OCI-LY7 (cell line): ENCODE results near the gene MACF1. TPM values are rescaled to one million over a fixed set of nuclear protein-coding genes. Genes with fewer than 3 reads are reported as not detected.

Experiments
- BruUV-seq: library from RNA; stranded (reverse); fragments of 400-500 nt; replicated peaks from 2 replicates; lab custom pipeline; 2021; lab: Mats Ljungman, UMichigan
- CTCF ChIA-PET: fragments of 300-600 bp; sonication (Branson Sonifier 250); formaldehyde crosslinking; loops from one replicate; lab custom pipeline; 2022; ENCODE audit warnings: antibody characterized with exemption; ENCODE audit not compliant: unreplicated experiment; lab: Charles Lee
- POLR2A ChIA-PET: fragments of 300-600 bp; sonication (Branson Sonifier 250); formaldehyde crosslinking; loops from one replicate; lab custom pipeline; 2022; ENCODE audit warnings: antibody characterized with exemption; lab: Charles Lee
- DNase-seq: peaks from one replicate; pipeline ENCODE4 v3.0.0-alpha.2; 2015; ENCODE audit warnings: low spot score
- H2AFZ ChIP-seq: fragments of 200-600 bp; sonication (generic), shearing (Covaris generic); 2 replicates; pipeline ENCODE4 v1.6.1; 2014; ENCODE audit warnings: mild to moderate bottlenecking, antibody characterized with exemption, low read length, moderate library complexity
- H3K27ac ChIP-seq: fragments of 200-600 bp; sonication (generic); 2 replicates; pipeline ENCODE4 v1.5.1; 2014; ENCODE audit warnings: mixed run types, low read depth, mild to moderate bottlenecking, moderate library complexity, low read length, inconsistent platforms; ENCODE audit not compliant: poor library complexity, severe bottlenecking
- H3K36me3 ChIP-seq: fragments of 200-600 bp; sonication (generic); 2 replicates; pipeline ENCODE4 v1.6.1; 2014; ENCODE audit warnings: mild to moderate bottlenecking, antibody characterized with exemption, low read length, moderate library complexity, mixed read lengths; ENCODE audit not compliant: insufficient read depth
- H3K4me1 ChIP-seq: fragments of 200-600 bp; sonication (generic); 2 replicates; pipeline ENCODE4 v1.5.1; 2014; ENCODE audit warnings: mild to moderate bottlenecking, low read length; ENCODE audit not compliant: insufficient read depth, poor library complexity, severe bottlenecking
- H3K4me2 ChIP-seq: fragments of 200-600 bp; sonication (generic); 2 replicates; pipeline ENCODE4 v1.6.1; 2014; ENCODE audit warnings: mild to moderate bottlenecking, low read length
- H3K4me3 ChIP-seq: fragments of 200-600 bp; sonication (generic); 2 replicates; pipeline ENCODE4 v1.5.1; 2014; ENCODE audit warnings: mild to moderate bottlenecking, low read depth, low read length; ENCODE audit not compliant: poor library complexity, severe bottlenecking
- H3K79me2 ChIP-seq: fragments of 200-600 bp; sonication (generic); 2 replicates; pipeline ENCODE4 v1.6.1; 2016; ENCODE audit warnings: low read depth, mild to moderate bottlenecking, low read length, moderate library complexity, mixed read lengths; ENCODE audit not compliant: insufficient read depth
- H3K9me2 ChIP-seq: fragments of 200-600 bp; sonication (generic); 2 replicates; pipeline ENCODE4 v1.6.1; 2016; ENCODE audit warnings: mild to moderate bottlenecking, low read length, mixed read lengths; ENCODE audit not compliant: insufficient read depth
- H3K9me3 ChIP-seq: fragments of 200-600 bp; sonication (generic); 2 replicates; pipeline ENCODE4 v1.6.1; 2014; ENCODE audit warnings: mild to moderate bottlenecking, mixed run types, low read length, mixed read lengths
- H4K20me1 ChIP-seq: fragments of 200-600 bp; sonication (generic); 2 replicates; pipeline ENCODE4 v1.6.1; 2014; ENCODE audit warnings: mild to moderate bottlenecking, antibody characterized with exemption, low read length, moderate library complexity, mixed read lengths; ENCODE audit not compliant: insufficient read depth
- CTCF ChIP-seq: fragments of 200-600 bp; sonication (generic); conservative IDR thresholded peaks from 2 replicates; pipeline ENCODE4 v1.5.1; 2014; ENCODE audit warnings: mild to moderate bottlenecking, antibody characterized with exemption, low read length, moderate library complexity, mixed read lengths
- EZH2phosphoT487 ChIP-seq: fragments of 200-600 bp; sonication (generic); IDR thresholded peaks from 2 replicates; pipeline ENCODE4 v1.6.1; 2018; ENCODE audit warnings: low read depth, borderline replicate concordance, mild to moderate bottlenecking, mixed run types, antibody characterized with exemption, low read length, moderate library complexity, mixed read lengths
- intact Hi-C: fragments of 100-400 bp; cut with micrococcal nuclease; formaldehyde crosslinking; loops from one replicate; pipeline ENCODE4 v1.10.0; 2022; ENCODE audit not compliant: unreplicated experiment
- total RNA-seq, 2 experiments: library from RNA; depleted of rRNA in 1 of 2; stranded (reverse); fragments of >200 nt in 1 of 2; shearing (Covaris generic) in 1 of 2; gene quantifications; 2 replicates each; pipeline ENCODE4 v1.2.3, GENCODE V29; 2014 to 2022

Gene MACF1
- total RNA-seq, 2 experiments from 2014 or later: 211 to 220 TPM

GRCh38 chr1:39164256-39164655 is 40.2 kb upstream of the MACF1 start:
- H3K36me3 ChIP-seq: no peaks in the 10 kb centered on the region
- H3K4me3 ChIP-seq: no peak overlapping the region
- TF ChIP-seq EZH2phosphoT487: no peak
- TF ChIP-seq CTCF: no peak
- no peak overlapping the region for H3K27ac ChIP-seq
- H3K9me2 ChIP-seq: no peaks in the 10 kb centered on the region
- H3K79me2 ChIP-seq: no peaks in the 10 kb centered on the region
- H4K20me1 ChIP-seq: no peaks in the 10 kb centered on the region
- no peaks in the 10 kb centered on the region for H3K4me1 ChIP-seq
- ChIA-PET CTCF (no interaction called here), POLR2A (no interaction called here)
- H3K9me3 ChIP-seq: no peaks in the 10 kb centered on the region
- no peak for DNase-seq
- intact Hi-C loops: no loop called here
- no peak overlapping the region for H3K4me2 ChIP-seq
- no TSS peak for BruUV-seq
- no peak overlapping the region for H2AFZ ChIP-seq

- no peak for DNase-seq
- no peaks in the 10 kb centered on the region for H3K9me3 ChIP-seq
- H3K4me3 ChIP-seq: no peak overlapping the region
- H3K9me2 ChIP-seq: no peaks in the 10 kb centered on the region
- no peak overlapping the region for H2AFZ ChIP-seq
- no peaks in the 10 kb centered on the region for H4K20me1 ChIP-seq
- no peaks in the 10 kb centered on the region for H3K4me1 ChIP-seq
- CTCF ChIA-PET: no interaction called here
- no peaks in the 10 kb centered on the region for H3K36me3 ChIP-seq
- no TSS peak for BruUV-seq
- intact Hi-C loops: no loop called here
- POLR2A ChIA-PET: interaction anchor here (1.6 kb wide), 1 partner anchor 12 kb away, joined by 5 read pairs; no protein-coding TSS in a partner anchor
- TF ChIP-seq EZH2phosphoT487: no peak
- TF ChIP-seq CTCF: no peak
- no peak overlapping the region for H3K27ac ChIP-seq
- H3K79me2 ChIP-seq: no peaks in the 10 kb centered on the region
- no peak overlapping the region for H3K4me2 ChIP-seq
These were observed 39.4 kb upstream of the MACF1 start for GRCh38 chr1:39165049-39165448.

GRCh38 chr1:39165488-39165887 is 39.0 kb upstream of the MACF1 start:
- H2AFZ ChIP-seq: no peak overlapping the region
- DNase-seq: no peak
- H3K9me3 ChIP-seq: no peaks in the 10 kb centered on the region
- H3K79me2 ChIP-seq: no peaks in the 10 kb centered on the region
- no peak overlapping the region for H3K27ac ChIP-seq
- ChIA-PET CTCF (no interaction called here), POLR2A (interaction anchor here (1.6 kb wide), 1 partner anchor 11 kb away, joined by 5 read pairs; no protein-coding TSS in a partner anchor)
- no peak for TF ChIP-seq CTCF
- no peaks in the 10 kb centered on the region for H4K20me1 ChIP-seq
- H3K36me3 ChIP-seq: no peaks in the 10 kb centered on the region
- H3K4me3 ChIP-seq: no peak overlapping the region
- intact Hi-C loops: no loop called here
- BruUV-seq: no TSS peak
- H3K4me2 ChIP-seq: no peak overlapping the region
- H3K4me1 ChIP-seq: no peaks in the 10 kb centered on the region
- H3K9me2 ChIP-seq: no peaks in the 10 kb centered on the region
